GM12878 (cell line): ENCODE results near the gene NR2F6. TPM values are rescaled to one million over a fixed set of nuclear protein-coding genes. Genes with fewer than 3 reads are reported as not detected.

Experiments
- ATAC-seq: fragments of 200-7000 bp; cut with Tn5 transposase; 3 replicates; pipeline ENCODE4 v1.9.1; 2020; ENCODE audit warnings: mild to moderate bottlenecking, moderate library complexity
- BruUV-seq: library from RNA; stranded (reverse); fragments of 400-500 nt; replicated peaks from 2 replicates; lab custom pipeline; 2021; lab: Mats Ljungman, UMichigan
- CTCF ChIA-PET: fragments of 300-600 bp; sonication (Branson Sonifier 250); formaldehyde crosslinking; extraction: SDS; loops from one replicate; lab custom pipeline; 2021; ENCODE audit warnings: inconsistent platforms; lab: Yijun Ruan, JAX
- POLR2A ChIA-PET: fragments of 350-600 bp; formaldehyde crosslinking; extraction: SDS; loops from one replicate; lab custom pipeline; 2021; ENCODE audit warnings: inconsistent platforms; lab: Charles Lee
- RAD21 ChIA-PET: fragments of 300-600 bp; sonication (Branson Sonifier 250); formaldehyde crosslinking; loops from one replicate; lab custom pipeline; 2023; ENCODE audit warnings: antibody characterized with exemption; ENCODE audit not compliant: unreplicated experiment; lab: Charles Lee
- SMC1A ChIA-PET: fragments of 300-600 bp; sonication (Branson Sonifier 250); formaldehyde crosslinking; loops from one replicate; lab custom pipeline; 2023; ENCODE audit not compliant: unreplicated experiment, uncharacterized antibody; lab: Charles Lee
- DNase-seq: peaks from one replicate; pipeline ENCODE4 v3.0.0-alpha.2; 2011; ENCODE audit warnings: low read depth, low spot score
- FAIRE-seq: peaks from 3 replicates; lab custom pipeline; 2011; peaks lifted over from hg19 to GRCh38; lab: Jason Lieb, UNC
- H2AFZ ChIP-seq: 2 replicates; pipeline ENCODE4 v1.6.0; 2011; ENCODE audit warnings: low read depth, low read length, control low read depth; ENCODE audit not compliant: control insufficient read depth
- H3K27ac ChIP-seq: 2 replicates; pipeline ENCODE4 v1.5.1; 2011; ENCODE audit warnings: control low read depth; ENCODE audit not compliant: control insufficient read depth, insufficient read depth
- H3K27me3 ChIP-seq, 2 experiments: replicated peaks in 1 of 2; 2 replicates each; pipeline versions ENCODE4 v1.6.0 to v1.6.1; 2011; ENCODE audit warnings: low read length in 1 of 2; ENCODE audit not compliant: control insufficient read depth in 2 of 2, insufficient read depth in 2 of 2
- H3K36me3 ChIP-seq, 2 experiments: 2 replicates each; pipeline ENCODE4 v1.5.1; 2011; ENCODE audit warnings: low read length in 1 of 2; ENCODE audit not compliant: control insufficient read depth in 2 of 2, insufficient read depth in 2 of 2
- H3K4me1 ChIP-seq: 2 replicates; pipeline ENCODE4 v1.6.1; 2011; ENCODE audit warnings: mild to moderate bottlenecking, low read length, moderate library complexity, mixed read lengths; ENCODE audit not compliant: control insufficient read depth, insufficient read depth
- H3K4me2 ChIP-seq: 2 replicates; pipeline ENCODE4 v1.6.0; 2011; ENCODE audit warnings: control low read depth; ENCODE audit not compliant: control insufficient read depth, insufficient read depth
- H3K4me3 ChIP-seq: fragments of 200-600 bp; sonication (generic); 2 replicates; pipeline ENCODE4 v1.5.1; 2016
- H3K79me2 ChIP-seq: 2 replicates; pipeline ENCODE4 v1.6.0; 2011; ENCODE audit warnings: low read length; ENCODE audit not compliant: control insufficient read depth, insufficient read depth
- H3K9ac ChIP-seq: 2 replicates; pipeline ENCODE4 v1.8.0; 2011; ENCODE audit warnings: low read length, control low read depth, mixed read lengths; ENCODE audit not compliant: control insufficient read depth, insufficient read depth
- H3K9me3 ChIP-seq: replicated peaks from 3 replicates; pipeline ENCODE4 v1.5.1; 2011; ENCODE audit warnings: mild to moderate bottlenecking, low read length; ENCODE audit not compliant: control insufficient read depth, insufficient read depth
- H4K20me1 ChIP-seq: 2 replicates; pipeline ENCODE4 v1.6.0; 2011; ENCODE audit not compliant: control insufficient read depth, insufficient read depth
- CHD4 ChIP-seq: fragments of 200-600 bp; sonication (generic); IDR thresholded peaks from 2 replicates; pipeline ENCODE4 v1.6.1; 2016; ENCODE audit warnings: mild to moderate bottlenecking
- ETV6 ChIP-seq, 2 experiments: fragments of 450-650 bp in 1 of 2; IDR thresholded peaks in 1 of 2; conservative IDR thresholded peaks in 1 of 2; 2 replicates each; pipeline ENCODE4 v1.6.1; 2014; ENCODE audit warnings: antibody characterized with exemption in 1 of 2, borderline replicate concordance in 1 of 2, low read depth in 1 of 2, mild to moderate bottlenecking in 1 of 2, moderate library complexity in 1 of 2
- IKZF1 ChIP-seq: fragments of 450-650 bp; conservative IDR thresholded peaks from 2 replicates; pipeline ENCODE4 v1.6.1; 2017; ENCODE audit warnings: antibody characterized with exemption, mild to moderate bottlenecking
- MYB ChIP-seq: fragments of 150-350 bp; IDR thresholded peaks from 2 replicates; pipeline ENCODE4 v1.6.1; 2014; ENCODE audit warnings: mild to moderate bottlenecking, low read depth, low read length, borderline replicate concordance
- RELA ChIP-seq: fragments of 450-650 bp; IDR thresholded peaks from 2 replicates; pipeline ENCODE4 v1.8.0; 2014; ENCODE audit warnings: borderline replicate concordance; ENCODE audit not compliant: partially characterized antibody
- ZNF217 ChIP-seq: fragments of 450-650 bp; IDR thresholded peaks from 2 replicates; pipeline ENCODE4 v1.6.1; 2017; ENCODE audit warnings: antibody characterized with exemption, mild to moderate bottlenecking
- ZNF24 ChIP-seq: fragments of 450-650 bp; IDR thresholded peaks from 2 replicates; pipeline ENCODE4 v1.6.1; 2017; ENCODE audit warnings: antibody characterized with exemption, mild to moderate bottlenecking
- ZNF622 ChIP-seq: fragments of 450-650 bp; IDR thresholded peaks from 2 replicates; pipeline ENCODE4 v1.6.1; 2017; ENCODE audit warnings: mild to moderate bottlenecking, inconsistent platforms
- WGBS: methylation state at CpG from one replicate; pipeline ENCODE4 v1.1.6; 2016; ENCODE audit warnings: low lambda C conversion rate; ENCODE audit not compliant: insufficient replicate concordance, insufficient coverage; ENCODE audit errors: missing lambda C conversion rate; 5-methylcytosine and 5-hydroxymethylcytosine counted together
- in situ Hi-C: fragments of 300-500 bp; cut with MboI; formaldehyde crosslinking; loops from 9 replicates; pipeline ENCODE4 v1.14.3; 2018; ENCODE audit warnings: mixed read lengths
- intact Hi-C: fragments of 100-400 bp; cut with micrococcal nuclease; formaldehyde crosslinking; loops from one replicate; pipeline ENCODE4 v1.14.2; 2022; ENCODE audit not compliant: unreplicated experiment
- polyA plus RNA-seq, 11 experiments: library from polyadenylated mRNA; depleted of rRNA in 4 of 11; unstranded in 6 of 11; stranded (reverse) in 5 of 11; fragments of >200 nt; fragmentation: Nextera tagmentation in 4 of 11; fragmentation: Illumina TruSeq in 1 of 11; extraction: Ambion mirVana in 4 of 11; extraction: Trizol in 1 of 11; gene quantifications; 1 replicate in 1 of 11; 2 replicates in 10 of 11; pipeline versions ENCODE4 v1.2.1 to v1.2.3, GENCODE V29; 2011 to 2016; ENCODE audit warnings: inconsistent platforms in 2 of 11, missing spikeins in 2 of 11, low read depth in 1 of 11
- total RNA-seq, 4 experiments: library from RNA; depleted of rRNA in 3 of 4; stranded (reverse); fragments of >200 nt in 3 of 4; fragmentation: Illumina TruSeq in 1 of 4; extraction: Trizol in 1 of 4; gene quantifications; 2 replicates each; pipeline versions ENCODE4 v1.2.1 to v1.2.3, GENCODE V29; 2013 to 2021
- TF ChIP-seq, protein P1 (sequence below): IDR thresholded peaks from 2 replicates; pipeline ENCODE4 v1.6.1; 2011; ENCODE audit warnings: low read depth, mild to moderate bottlenecking, low read length, moderate library complexity, borderline replicate concordance; ENCODE audit errors: extremely low read depth
- TF ChIP-seq, protein P2 (sequence below): fragments of 450-650 bp; IDR thresholded peaks from 2 replicates; pipeline ENCODE4 v1.6.1; 2017; ENCODE audit warnings: mild to moderate bottlenecking, moderate library complexity

Gene NR2F6
- total and polyA plus RNA-seq, 10 of the 15 experiments (the other 5 are each of a cell fraction or from before 2014, with no cell fraction given), result 0.18 to 15.5 (median 6.1) TPM

DNA sequence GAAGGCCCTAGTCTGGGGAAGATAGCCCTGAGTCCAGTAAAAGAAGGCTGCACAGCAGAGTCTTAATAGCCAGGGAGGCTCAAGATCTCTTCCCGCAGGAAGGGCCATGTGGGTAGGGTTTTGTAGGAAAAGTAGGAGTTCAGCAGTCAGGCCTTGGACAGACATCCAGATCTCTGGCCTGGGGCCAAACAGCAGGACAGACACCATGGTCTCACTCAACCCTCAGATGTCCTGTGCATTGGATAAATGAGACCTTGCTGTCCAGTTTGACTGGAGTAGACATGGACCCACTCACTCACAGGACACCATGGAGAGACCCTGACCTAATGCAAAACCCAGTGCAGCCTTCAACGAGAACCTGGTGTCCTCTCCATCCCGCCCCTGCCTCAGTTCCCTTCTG lies 15.8 kb downstream of the NR2F6 start:
- ChIA-PET POLR2A (interaction anchor here (0.6 kb wide), 1 partner anchor 172 kb away, joined by 3 read pairs; no protein-coding TSS in a partner anchor), RAD21 (no interaction called here)
- no peak overlapping the region for H3K27ac ChIP-seq
- BruUV-seq, result no TSS peak
- TF ChIP-seq ETV6 (conservative IDR thresholded peaks at IDR 0.05 in 1 of 2, IDR thresholded peaks at IDR 0.05 in 1 of 2; ENCODE audit: borderline replicate concordance in 1 of 2, low read depth in 1 of 2), result no peak
- no peak for TF ChIP-seq CHD4
- TF ChIP-seq ZNF217, result no peak
- no peak for TF ChIP-seq RELA
- TF ChIP-seq, protein P1, sequence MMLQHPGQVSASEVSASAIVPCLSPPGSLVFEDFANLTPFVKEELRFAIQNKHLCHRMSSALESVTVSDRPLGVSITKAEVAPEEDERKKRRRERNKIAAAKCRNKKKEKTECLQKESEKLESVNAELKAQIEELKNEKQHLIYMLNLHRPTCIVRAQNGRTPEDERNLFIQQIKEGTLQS, result no peak
- TF ChIP-seq MYB, result no peak
- TF ChIP-seq IKZF1, result no peak
- TF ChIP-seq, protein P2, sequence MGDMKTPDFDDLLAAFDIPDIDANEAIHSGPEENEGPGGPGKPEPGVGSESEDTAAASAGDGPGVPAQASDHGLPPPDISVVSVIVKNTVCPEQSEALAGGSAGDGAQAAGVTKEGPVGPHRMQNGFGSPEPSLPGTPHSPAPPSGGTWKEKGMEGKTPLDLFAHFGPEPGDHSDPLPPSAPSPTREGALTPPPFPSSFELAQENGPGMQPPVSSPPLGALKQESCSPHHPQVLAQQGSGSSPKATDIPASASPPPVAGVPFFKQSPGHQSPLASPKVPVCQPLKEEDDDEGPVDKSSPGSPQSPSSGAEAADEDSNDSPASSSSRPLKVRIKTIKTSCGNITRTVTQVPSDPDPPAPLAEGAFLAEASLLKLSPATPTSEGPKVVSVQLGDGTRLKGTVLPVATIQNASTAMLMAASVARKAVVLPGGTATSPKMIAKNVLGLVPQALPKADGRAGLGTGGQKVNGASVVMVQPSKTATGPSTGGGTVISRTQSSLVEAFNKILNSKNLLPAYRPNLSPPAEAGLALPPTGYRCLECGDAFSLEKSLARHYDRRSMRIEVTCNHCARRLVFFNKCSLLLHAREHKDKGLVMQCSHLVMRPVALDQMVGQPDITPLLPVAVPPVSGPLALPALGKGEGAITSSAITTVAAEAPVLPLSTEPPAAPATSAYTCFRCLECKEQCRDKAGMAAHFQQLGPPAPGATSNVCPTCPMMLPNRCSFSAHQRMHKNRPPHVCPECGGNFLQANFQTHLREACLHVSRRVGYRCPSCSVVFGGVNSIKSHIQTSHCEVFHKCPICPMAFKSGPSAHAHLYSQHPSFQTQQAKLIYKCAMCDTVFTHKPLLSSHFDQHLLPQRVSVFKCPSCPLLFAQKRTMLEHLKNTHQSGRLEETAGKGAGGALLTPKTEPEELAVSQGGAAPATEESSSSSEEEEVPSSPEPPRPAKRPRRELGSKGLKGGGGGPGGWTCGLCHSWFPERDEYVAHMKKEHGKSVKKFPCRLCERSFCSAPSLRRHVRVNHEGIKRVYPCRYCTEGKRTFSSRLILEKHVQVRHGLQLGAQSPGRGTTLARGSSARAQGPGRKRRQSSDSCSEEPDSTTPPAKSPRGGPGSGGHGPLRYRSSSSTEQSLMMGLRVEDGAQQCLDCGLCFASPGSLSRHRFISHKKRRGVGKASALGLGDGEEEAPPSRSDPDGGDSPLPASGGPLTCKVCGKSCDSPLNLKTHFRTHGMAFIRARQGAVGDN, result no peak
- TF ChIP-seq ZNF24, result no peak
- no peak for TF ChIP-seq ZNF622
- TF ChIP-seq, all 136 proteins: peak for 0
- Histone ChIP-seq H3K9me3 (no peaks in the 10 kb centered on the region), H3K36me3 (no peaks in the 10 kb centered on the region; a peak in 1 of 4 replicates), H3K4me2 (no peak overlapping the region), H2AFZ (no peak overlapping the region), H3K4me1 (0 out of 2 replicates have a peak, but pooled peaks cover under 1% of the 10 kb centered on the region), H3K9ac (no peak overlapping the region), H3K79me2 (peaks cover 7% of the 10 kb centered on the region), H3K27me3 (no peaks in the 10 kb centered on the region), H3K4me3 (no peak overlapping the region), H4K20me1 (no peaks in the 10 kb centered on the region)
- no peak for DNase-seq
- ATAC-seq, result no peak
- in situ Hi-C loops, result no loop called here
- CTCF ChIA-PET, result interaction anchor here (0.6 kb wide), 1 partner anchor 468 kb away, joined by 3 read pairs; no protein-coding TSS in a partner anchor
- no peak for FAIRE-seq
- SMC1A ChIA-PET, result no interaction called here
- WGBS, result 98% methylated on average over 3 of the region's 3 CpGs
- intact Hi-C loops, result no loop called here
